Vagina (tissue), 2 donors: Measurements from ENCODE around the gene TAX1BP3. TPM values are rescaled to one million over a fixed set of nuclear protein-coding genes. Genes with fewer than 3 reads are reported as not detected.

ENCODE experiments used
- DNase-seq, 2 donors: peaks; one replicate each; pipeline ENCODE4 v3.0.0-alpha.2; 2017; ENCODE audit errors: extremely low spot score in 2 of 2
- H3K27ac ChIP-seq: fragments of 200-600 bp; sonication (generic); one replicate; pipeline ENCODE4 v1.5.1; 2019
- H3K27me3 ChIP-seq: fragments of 200-600 bp; sonication (generic); one replicate; pipeline ENCODE4 v1.5.1; 2019
- H3K36me3 ChIP-seq, 2 donors: fragments of 200-600 bp; sonication (generic); one replicate each; pipeline ENCODE4 v1.5.1; 2017 to 2019
- H3K4me1 ChIP-seq: fragments of 200-600 bp; sonication (generic); one replicate; pipeline ENCODE4 v1.5.1; 2019
- H3K4me3 ChIP-seq, 2 donors: fragments of 200-600 bp; sonication (generic); 1 replicate in 1 of 2; 2 replicates in 1 of 2; pipeline ENCODE4 v1.5.1; 2016 to 2019
- H3K9me3 ChIP-seq: fragments of 200-600 bp; sonication (generic); one replicate; pipeline ENCODE4 v1.5.1; 2019
- CTCF ChIP-seq, 3 experiments: fragments of 450-650 bp in 2 of 3; fragments of 200-600 bp in 1 of 3; sonication (generic) in 1 of 3; IDR thresholded peaks; one replicate each; pipeline ENCODE4 v1.5.1; 2017 to 2019; ENCODE audit warnings: antibody characterized with exemption in 3 of 3, mild to moderate bottlenecking in 2 of 3, moderate library complexity in 2 of 3
- POLR2A ChIP-seq, 2 donors: fragments of 450-650 bp; IDR thresholded peaks; one replicate each; pipeline ENCODE4 v1.6.1; 2017; ENCODE audit warnings: antibody characterized with exemption in 2 of 2, mild to moderate bottlenecking in 2 of 2, moderate library complexity in 2 of 2
- POLR2AphosphoS5 ChIP-seq, 2 donors: sonication (generic); formaldehyde crosslinking; IDR thresholded peaks; one replicate each; pipeline ENCODE4 v1.9.0; 2017; ENCODE audit warnings: antibody characterized with exemption in 2 of 2, mild to moderate bottlenecking in 2 of 2, low read depth in 1 of 2; ENCODE audit not compliant: insufficient read depth in 1 of 2
- intact Hi-C: fragments of 100-400 bp; cut with DNase I; formaldehyde crosslinking; loops from one replicate; pipeline ENCODE4 v1.15.1; 2023
- total RNA-seq: library from RNA; depleted of rRNA; stranded (reverse); fragments of >200 nt; gene quantifications from one replicate; pipeline ENCODE4 v1.2.3, GENCODE V29; 2016

Gene TAX1BP3, protein sequence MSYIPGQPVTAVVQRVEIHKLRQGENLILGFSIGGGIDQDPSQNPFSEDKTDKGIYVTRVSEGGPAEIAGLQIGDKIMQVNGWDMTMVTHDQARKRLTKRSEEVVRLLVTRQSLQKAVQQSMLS
- total RNA-seq = 78.1 TPM

GRCh38 chr17:3668279-3669084 lies at the start of gene TAX1BP3, which contains the start of gene EMC6:
TAX1BP3 (minus strand) TSS chr17:3668578; CDS start chr17:3668526, 52 bp downstream.
EMC6 (plus strand) TSS chr17:3668812; CDS start chr17:3669147, 335 bp downstream.
- DNase-seq = peak; percentile 98 to 99
- H3K27ac ChIP-seq = peak within 1 kb of the TSS; percentile 97
- H3K9me3 ChIP-seq = no peaks in the 10 kb centered on the region
- H3K4me3 ChIP-seq = peak within 1 kb of the TSS; percentile 76 to 98
- H3K36me3 ChIP-seq = peaks cover 0 to 18% of the 10 kb centered on the region in 2 donors
- TF ChIP-seq CTCF (IDR thresholded peaks at IDR 0.05) (no peak), POLR2AphosphoS5 (IDR thresholded peaks at IDR 0.05; ENCODE audit: insufficient read depth in 1 of 2, low read depth in 1 of 2) (peak in 1 of 2 donors; percentile 99), POLR2A (IDR thresholded peaks at IDR 0.05) (peak in 1 of 2 donors; percentile 93)
- intact Hi-C loops = no loop called here
- H3K27me3 ChIP-seq = no peaks in the 10 kb centered on the region
- peaks cover 49% of the 10 kb centered on the region for H3K4me1 ChIP-seq

DNA sequence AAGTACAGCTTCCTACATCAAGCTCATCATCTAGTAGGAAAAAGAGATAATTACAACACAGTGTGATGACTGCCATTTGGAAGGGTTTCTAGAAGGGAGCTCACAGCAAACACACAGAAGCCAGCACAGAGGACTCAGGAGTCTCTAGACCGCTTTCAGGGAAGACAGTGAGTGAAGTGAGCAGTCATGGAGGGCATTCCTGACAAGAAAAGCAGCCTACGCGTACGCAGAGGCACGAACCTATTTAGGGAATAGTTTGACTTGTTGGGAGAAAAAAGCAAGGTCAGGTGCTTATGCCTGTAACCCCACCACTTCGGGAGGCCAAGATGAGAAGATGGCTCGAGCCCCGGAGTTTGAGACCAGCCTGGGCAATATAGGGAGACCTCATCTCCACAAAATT lies 46.9 kb upstream of the TAX1BP3 start:
- Histone ChIP-seq H3K36me3 (peaks cover 0 to 64% of the 10 kb centered on the region in 2 donors), H3K27me3 (no peaks in the 10 kb centered on the region), H3K9me3 (no peaks in the 10 kb centered on the region), H3K4me1 (peaks cover 19% of the 10 kb centered on the region), H3K27ac (no peak overlapping the region), H3K4me3 (no peak overlapping the region)
- intact Hi-C loops = no loop called here
- no peak for TF ChIP-seq POLR2AphosphoS5 (IDR thresholded peaks at IDR 0.05; ENCODE audit: insufficient read depth in 1 of 2, low read depth in 1 of 2)
- TF ChIP-seq CTCF (IDR thresholded peaks at IDR 0.05) = no peak
- TF ChIP-seq POLR2A (IDR thresholded peaks at IDR 0.05) = no peak
- no peak for DNase-seq

DNA sequence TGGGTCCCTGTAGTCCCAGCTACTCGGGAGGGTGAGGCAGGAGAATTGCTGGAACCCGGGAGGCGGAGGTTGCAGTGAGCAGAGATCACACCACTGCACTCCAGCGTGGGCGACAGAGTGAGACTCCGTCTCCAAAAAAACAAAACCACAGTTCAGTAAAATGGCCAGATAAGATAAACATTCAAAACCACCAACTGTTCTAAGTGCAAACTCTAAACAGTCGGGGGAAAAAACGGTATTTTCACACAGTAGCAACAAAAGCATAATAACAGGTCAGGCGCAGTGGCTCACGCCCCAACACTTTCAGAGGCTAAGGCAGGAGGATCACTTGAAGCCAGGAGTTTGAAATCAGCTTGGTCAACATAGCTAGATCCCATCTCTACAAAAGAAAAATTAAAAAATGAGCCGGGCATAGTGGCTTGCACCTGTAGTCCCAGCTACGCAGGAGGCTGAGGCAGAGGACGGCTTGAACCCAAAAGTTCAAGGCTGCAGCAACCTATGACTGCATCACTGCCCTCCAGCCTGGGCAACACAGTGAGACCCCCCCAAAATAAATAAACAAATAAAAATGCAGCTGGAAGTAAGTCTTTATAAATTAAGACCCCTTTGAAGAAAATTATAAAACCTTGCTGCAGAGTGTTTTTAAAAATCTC lies 44.6 kb upstream of the TAX1BP3 start:
- Histone ChIP-seq H3K4me1 (peaks cover 5% of the 10 kb centered on the region), H3K9me3 (no peaks in the 10 kb centered on the region), H3K27ac (no peak overlapping the region), H3K36me3 (peaks cover 0 to 54% of the 10 kb centered on the region in 2 donors), H3K27me3 (no peaks in the 10 kb centered on the region), H3K4me3 (no peak overlapping the region)
- TF ChIP-seq POLR2A (IDR thresholded peaks at IDR 0.05) = no peak
- no peak for TF ChIP-seq CTCF (IDR thresholded peaks at IDR 0.05)
- no peak for TF ChIP-seq POLR2AphosphoS5 (IDR thresholded peaks at IDR 0.05; ENCODE audit: insufficient read depth in 1 of 2, low read depth in 1 of 2)
- intact Hi-C loops = no loop called here
- DNase-seq = no peak

GRCh38 chr17:3710951-3711383 lies 42.6 kb upstream of the TAX1BP3 start:
- Histone ChIP-seq H3K27me3 (no peaks in the 10 kb centered on the region), H3K9me3 (no peaks in the 10 kb centered on the region), H3K4me3 (no peak overlapping the region), H3K27ac (no peak overlapping the region), H3K36me3 (peaks cover 0 to 38% of the 10 kb centered on the region in 2 donors), H3K4me1 (no peaks in the 10 kb centered on the region)
- no peak for DNase-seq
- intact Hi-C loops = no loop called here
- no peak for TF ChIP-seq POLR2A (IDR thresholded peaks at IDR 0.05)
- no peak for TF ChIP-seq CTCF (IDR thresholded peaks at IDR 0.05)
- TF ChIP-seq POLR2AphosphoS5 (IDR thresholded peaks at IDR 0.05; ENCODE audit: insufficient read depth in 1 of 2, low read depth in 1 of 2) = no peak
